GM12892 (cell line): ENCODE data around the gene ATG10.

Source experiments
- POLR2A ChIP-seq: IDR thresholded peaks from 2 replicates; pipeline ENCODE4 v1.6.1; 2011; ENCODE audit warnings: low read depth, low read length, control low read depth
- POLR2AphosphoS5 ChIP-seq: IDR thresholded peaks from 2 replicates; pipeline ENCODE4 v1.6.1; 2011; ENCODE audit warnings: low read depth, low read length, control low read depth
- TAF1 ChIP-seq: IDR thresholded peaks from 2 replicates; pipeline ENCODE4 v1.6.1; 2011; ENCODE audit warnings: low read depth, mild to moderate bottlenecking, control low read depth, low read length, borderline replicate concordance

GRCh38 chr5:82255844-82256243 lies 284.0 kb downstream of the ATG10 start:
- no peak for TF ChIP-seq POLR2A
- TF ChIP-seq TAF1 = no peak
- TF ChIP-seq POLR2AphosphoS5 = no peak
